OCI-LY3 (cell line): ENCODE measurements around the gene LACRT.

Source experiments
- H2AFZ ChIP-seq: fragments of 200-600, 300-600 bp; shearing (Covaris generic); 2 replicates; pipeline ENCODE4 v1.6.0; 2014; ENCODE audit warnings: antibody characterized with exemption, low read depth, low read length
- H3K27ac ChIP-seq: fragments of 200-600, 300-600 bp; sonication (generic); 2 replicates; pipeline ENCODE4 v1.5.1; 2014; ENCODE audit warnings: mild to moderate bottlenecking, low read length, moderate library complexity, mixed read lengths
- H3K27me3 ChIP-seq: fragments of 200-600, 300-600 bp; sonication (generic); 2 replicates; pipeline ENCODE4 v1.6.1; 2014; ENCODE audit warnings: low read depth, low read length, mixed read lengths
- H3K36me3 ChIP-seq: fragments of 200-600, 300-600 bp; sonication (generic); replicated peaks from 2 replicates; pipeline ENCODE3; 2014; ENCODE audit warnings: low read depth, low read length, mixed read lengths
- H3K4me1 ChIP-seq: fragments of 300-600, 200-600 bp; sonication (generic); 2 replicates; pipeline ENCODE4 v1.6.1; 2014; ENCODE audit warnings: low read length, mixed read lengths
- H3K4me2 ChIP-seq: fragments of 200-600, 300-600 bp; sonication (generic); 2 replicates; pipeline ENCODE4 v1.6.1; 2014; ENCODE audit warnings: low read length, mixed read lengths
- H3K4me3 ChIP-seq: fragments of 300-600, 200-600 bp; sonication (generic); 2 replicates; pipeline ENCODE4 v1.5.1; 2014; ENCODE audit warnings: antibody characterized with exemption, mild to moderate bottlenecking, low read length, moderate library complexity
- H3K79me2 ChIP-seq: fragments of 300-600, 200-600 bp; shearing (Covaris generic); 2 replicates; pipeline ENCODE4 v1.6.1; 2014; ENCODE audit warnings: mild to moderate bottlenecking, low read length, mixed read lengths
- H3K9ac ChIP-seq: fragments of 300-600, 200-600 bp; shearing (Covaris generic); 2 replicates; pipeline ENCODE4 v1.6.0; 2014; ENCODE audit warnings: mild to moderate bottlenecking, low read length, moderate library complexity
- H3K9me3 ChIP-seq: fragments of 200-600, 300-600 bp; shearing (Covaris generic); 2 replicates; pipeline ENCODE4 v1.6.1; 2014; ENCODE audit warnings: low read length, mixed read lengths; ENCODE audit not compliant: insufficient read depth
- H4K20me1 ChIP-seq: fragments of 200-600, 300-600 bp; sonication (generic); 2 replicates; pipeline ENCODE4 v1.6.1; 2016; ENCODE audit warnings: low read length, mixed read lengths; ENCODE audit not compliant: insufficient read depth
- CTCF ChIP-seq: fragments of 200-600, 300-600 bp; sonication (generic); IDR thresholded peaks from 2 replicates; pipeline ENCODE4 v1.5.1; 2014; ENCODE audit warnings: antibody characterized with exemption, low read length, low read depth
- EZH2phosphoT487 ChIP-seq: fragments of 200-600 bp; shearing (Covaris generic); IDR thresholded peaks from 2 replicates; pipeline ENCODE4 v1.6.1; 2018; ENCODE audit warnings: antibody characterized with exemption, mixed run types, low read depth

LACRT gene

GRCh38 chr12:54598970-54599369, 35.7 kb downstream of the LACRT start:
- TF ChIP-seq EZH2phosphoT487 (no peak), CTCF (no peak)
- H3K4me3 ChIP-seq: no peak overlapping the region
- no peaks in the 10 kb centered on the region for H3K36me3 ChIP-seq
- H3K4me1 ChIP-seq: peaks cover 3% of the 10 kb centered on the region; the same call in 1 of the 2 replicates
- H3K4me2 ChIP-seq: no peak overlapping the region
- no peaks in the 10 kb centered on the region for H4K20me1 ChIP-seq
- H3K79me2 ChIP-seq: no peaks in the 10 kb centered on the region
- peaks cover 3% of the 10 kb centered on the region; the same call in 1 of the 2 replicates for H3K27me3 ChIP-seq
- no peak overlapping the region for H3K9ac ChIP-seq
- H3K27ac ChIP-seq: no peak overlapping the region
- H2AFZ ChIP-seq: no peak overlapping the region
- H3K9me3 ChIP-seq: no peaks in the 10 kb centered on the region

GRCh38 chr12:54596526-54596946, 38.2 kb downstream of the LACRT start:
- H3K4me2 ChIP-seq: peak overlapping the region; percentile 44
- H3K79me2 ChIP-seq: no peaks in the 10 kb centered on the region
- no peaks in the 10 kb centered on the region for H3K9me3 ChIP-seq
- H3K36me3 ChIP-seq: no peaks in the 10 kb centered on the region
- peak overlapping the region; percentile 16 for H2AFZ ChIP-seq
- no peaks in the 10 kb centered on the region; the same call in 1 of the 2 replicates for H3K4me1 ChIP-seq
- no peaks in the 10 kb centered on the region for H4K20me1 ChIP-seq
- no peak overlapping the region for H3K27ac ChIP-seq
- peaks cover 11% of the 10 kb centered on the region for H3K27me3 ChIP-seq
- TF ChIP-seq EZH2phosphoT487 (no peak), CTCF (peak; percentile 89)
- no peak overlapping the region for H3K4me3 ChIP-seq
- H3K9ac ChIP-seq: no peak overlapping the region

GRCh38 chr12:54595471-54595870, 39.2 kb downstream of the LACRT start:
- Histone ChIP-seq H3K27me3 (peaks cover 11% of the 10 kb centered on the region), H3K27ac (no peak overlapping the region), H3K4me2 (no peak overlapping the region), H3K36me3 (no peaks in the 10 kb centered on the region), H3K9ac (no peak overlapping the region), H3K79me2 (no peaks in the 10 kb centered on the region), H4K20me1 (no peaks in the 10 kb centered on the region), H2AFZ (no peak overlapping the region), H3K9me3 (no peaks in the 10 kb centered on the region), H3K4me3 (no peak overlapping the region), H3K4me1 (no peaks in the 10 kb centered on the region; the same call in 1 of the 2 replicates)
- TF ChIP-seq EZH2phosphoT487: no peak
- TF ChIP-seq CTCF: no peak

GRCh38 chr12:54593725-54594124, 41.0 kb downstream of the LACRT start:
- H3K9me3 ChIP-seq: no peaks in the 10 kb centered on the region
- H3K4me1 ChIP-seq: no peaks in the 10 kb centered on the region; the same call in 1 of the 2 replicates
- TF ChIP-seq CTCF (no peak), EZH2phosphoT487 (no peak)
- no peaks in the 10 kb centered on the region for H3K36me3 ChIP-seq
- H3K27ac ChIP-seq: no peak overlapping the region
- H3K79me2 ChIP-seq: no peaks in the 10 kb centered on the region
- no peak overlapping the region; the same call in 1 of the 2 replicates for H2AFZ ChIP-seq
- no peaks in the 10 kb centered on the region for H4K20me1 ChIP-seq
- H3K4me2 ChIP-seq: no peak overlapping the region
- no peak overlapping the region for H3K9ac ChIP-seq
- H3K27me3 ChIP-seq: peaks cover 8% of the 10 kb centered on the region
- H3K4me3 ChIP-seq: no peak overlapping the region
